WTC11 (cell line): ENCODE measurements around the gene SLC31A1. TPM values are rescaled to one million over a fixed set of nuclear protein-coding genes. Genes with fewer than 3 reads are reported as not detected.

Experiments
- ATAC-seq: fragments of 200-7000 bp; cut with Tn5 transposase; 2 replicates; pipeline ENCODE4 v1.10.0; 2021; ENCODE audit warnings: mild to moderate bottlenecking, moderate library complexity
- CTCF ChIA-PET: fragments of 300-600 bp; sonication (Branson Sonifier 250); formaldehyde crosslinking; loops from one replicate; lab custom pipeline; 2021; ENCODE audit warnings: antibody characterized with exemption; lab: Charles Lee
- POLR2A ChIA-PET: fragments of 350-600 bp; sonication (Branson Sonifier 250); formaldehyde crosslinking; loops from one replicate; lab custom pipeline; 2021; ENCODE audit warnings: antibody characterized with exemption; lab: Charles Lee
- DNase-seq: peaks from one replicate; pipeline ENCODE4 v3.0.0; 2021; ENCODE audit warnings: low spot score
- H3K27ac Mint-ChIP-seq: 2 replicates; pipeline ENCODE4 v1.8.0; 2021; ENCODE audit warnings: mixed read lengths
- H3K27me3 Mint-ChIP-seq: 2 replicates; pipeline ENCODE4 v1.8.0; 2021; ENCODE audit warnings: low read depth, mild to moderate bottlenecking, moderate library complexity, mixed read lengths
- H3K36me3 Mint-ChIP-seq: 2 replicates; pipeline ENCODE4 v1.8.0; 2021; ENCODE audit warnings: mixed read lengths
- H3K4me1 Mint-ChIP-seq: 2 replicates; pipeline ENCODE4 v1.8.0; 2022; ENCODE audit warnings: mixed read lengths
- H3K4me3 Mint-ChIP-seq: 2 replicates; pipeline ENCODE4 v1.8.0; 2021; ENCODE audit warnings: mild to moderate bottlenecking, moderate library complexity, mixed read lengths
- H3K9me3 Mint-ChIP-seq: 2 replicates; pipeline ENCODE4 v1.8.0; 2021; ENCODE audit warnings: mixed read lengths
- ATF3 ChIP-seq: sonication (generic); formaldehyde crosslinking; conservative IDR thresholded peaks from 2 replicates; pipeline ENCODE4 v1.8.1; 2022; ENCODE audit warnings: mild to moderate bottlenecking, missing genetic modification reagents
- CBFB ChIP-seq: sonication (generic); formaldehyde crosslinking; IDR thresholded peaks from 2 replicates; pipeline ENCODE4 v1.8.1; 2022; ENCODE audit warnings: mild to moderate bottlenecking, low read depth, missing genetic modification reagents
- ERG ChIP-seq: fragments of 250-450 bp; sonication (Bioruptor Pico); IDR thresholded peaks from 2 replicates; pipeline ENCODE4 v1.8.0; 2021; ENCODE audit warnings: mild to moderate bottlenecking
- ESRRA ChIP-seq: sonication (generic); formaldehyde crosslinking; IDR thresholded peaks from 2 replicates; pipeline ENCODE4 v1.8.1; 2022; ENCODE audit warnings: mild to moderate bottlenecking, missing genetic modification reagents, borderline replicate concordance
- JUN ChIP-seq: sonication (generic); formaldehyde crosslinking; IDR thresholded peaks from 2 replicates; pipeline ENCODE4 v1.8.0; 2023; ENCODE audit warnings: mild to moderate bottlenecking, missing genetic modification reagents
- OVOL2 ChIP-seq: fragments of 250-450 bp; sonication (Bioruptor Pico); IDR thresholded peaks from 2 replicates; pipeline ENCODE4 v1.9.0; 2021; ENCODE audit warnings: mild to moderate bottlenecking, borderline replicate concordance
- TEAD4 ChIP-seq: sonication (generic); formaldehyde crosslinking; IDR thresholded peaks from 2 replicates; pipeline ENCODE4 v1.8.0; 2022; ENCODE audit warnings: mild to moderate bottlenecking, missing genetic modification reagents
- ZNF219 ChIP-seq: sonication (generic); formaldehyde crosslinking; IDR thresholded peaks from 2 replicates; pipeline ENCODE4 v1.8.0; 2023; ENCODE audit warnings: missing genetic modification reagents, mild to moderate bottlenecking, borderline replicate concordance
- ZNF263 ChIP-seq: sonication (generic); formaldehyde crosslinking; IDR thresholded peaks from 2 replicates; pipeline ENCODE4 v1.8.1; 2022; ENCODE audit warnings: low read depth, mild to moderate bottlenecking, moderate library complexity, missing genetic modification reagents
- ZNF532 ChIP-seq: fragments of 250-450 bp; sonication (Bioruptor Pico); IDR thresholded peaks from 2 replicates; pipeline ENCODE4 v1.9.0; 2021; ENCODE audit warnings: mild to moderate bottlenecking, borderline replicate concordance
- ZNF671 ChIP-seq: fragments of 250-450 bp; sonication (Bioruptor Pico); IDR thresholded peaks from 2 replicates; pipeline ENCODE4 v1.8.0; 2021; ENCODE audit warnings: mild to moderate bottlenecking
- total RNA-seq: library from RNA; stranded (reverse); gene quantifications from 3 replicates; pipeline ENCODE4 v1.2.3, GENCODE V29; 2021
- TF ChIP-seq, protein P1 (sequence below): sonication (generic); formaldehyde crosslinking; IDR thresholded peaks from 2 replicates; pipeline ENCODE4 v1.8.1; 2023; ENCODE audit warnings: mild to moderate bottlenecking, missing genetic modification reagents
- TF ChIP-seq, protein P2 (sequence below): sonication (generic); formaldehyde crosslinking; IDR thresholded peaks from 2 replicates; pipeline ENCODE4 v1.8.0; 2023; ENCODE audit warnings: missing genetic modification reagents, mild to moderate bottlenecking, borderline replicate concordance

SLC31A1 gene
- total RNA-seq, 1 experiment from 2014 or later: 43.9 TPM

GRCh38 chr9:113192455-113192854 lies 28.9 kb upstream of the SLC31A1 start:
- peaks cover 15% of the 10 kb centered on the region for H3K36me3 Mint-ChIP-seq
- ATAC-seq (no peak), DNase-seq (no peak)
- TF ChIP-seq TEAD4: no peak
- ChIA-PET CTCF (no interaction called here), POLR2A (no interaction called here)
- no peak overlapping the region for H3K27ac Mint-ChIP-seq
- H3K4me3 Mint-ChIP-seq: no peak overlapping the region
- H3K9me3 Mint-ChIP-seq: no peaks in the 10 kb centered on the region
- no peaks in the 10 kb centered on the region for H3K4me1 Mint-ChIP-seq
- no peaks in the 10 kb centered on the region for H3K27me3 Mint-ChIP-seq

DNA sequence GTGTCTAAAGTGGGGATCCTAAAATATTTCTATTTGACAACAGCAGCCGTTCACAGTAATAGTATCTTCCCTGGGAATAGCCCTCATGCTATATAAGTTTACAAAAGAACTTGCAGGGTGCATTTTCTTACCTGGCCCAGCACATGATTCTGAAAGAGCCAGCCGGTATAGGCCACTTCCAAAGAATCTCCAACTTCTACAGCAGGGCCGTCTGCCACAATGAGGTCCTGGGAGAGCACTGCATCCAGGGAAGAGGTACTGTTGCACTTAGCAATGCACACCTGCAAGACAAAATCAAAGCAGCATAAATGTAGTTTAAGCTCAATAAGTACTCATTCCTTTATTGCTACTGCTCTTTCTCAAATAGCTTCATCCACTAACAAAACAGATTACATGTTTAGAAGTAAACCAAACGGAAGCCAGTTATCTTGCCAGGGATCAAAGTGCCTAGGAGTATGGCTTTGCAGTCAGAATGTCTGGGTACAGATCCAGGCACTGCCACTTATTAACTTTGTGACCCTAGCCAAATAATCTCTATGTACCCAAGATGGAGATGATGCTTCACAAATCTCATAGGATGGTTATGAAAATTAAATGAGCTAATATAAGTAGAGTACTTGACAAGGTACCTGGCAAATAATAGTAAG lies 21.5 kb upstream of the SLC31A1 start:
- no peaks in the 10 kb centered on the region for H3K4me1 Mint-ChIP-seq
- H3K9me3 Mint-ChIP-seq: no peaks in the 10 kb centered on the region
- CTCF ChIA-PET: interaction anchor here (0.6 kb wide), 1 partner anchor 193 kb away, joined by 3 read pairs; no protein-coding TSS in a partner anchor
- TF ChIP-seq ZNF532 (CRISPR knock-in tag): no peak
- TF ChIP-seq, protein P1, sequence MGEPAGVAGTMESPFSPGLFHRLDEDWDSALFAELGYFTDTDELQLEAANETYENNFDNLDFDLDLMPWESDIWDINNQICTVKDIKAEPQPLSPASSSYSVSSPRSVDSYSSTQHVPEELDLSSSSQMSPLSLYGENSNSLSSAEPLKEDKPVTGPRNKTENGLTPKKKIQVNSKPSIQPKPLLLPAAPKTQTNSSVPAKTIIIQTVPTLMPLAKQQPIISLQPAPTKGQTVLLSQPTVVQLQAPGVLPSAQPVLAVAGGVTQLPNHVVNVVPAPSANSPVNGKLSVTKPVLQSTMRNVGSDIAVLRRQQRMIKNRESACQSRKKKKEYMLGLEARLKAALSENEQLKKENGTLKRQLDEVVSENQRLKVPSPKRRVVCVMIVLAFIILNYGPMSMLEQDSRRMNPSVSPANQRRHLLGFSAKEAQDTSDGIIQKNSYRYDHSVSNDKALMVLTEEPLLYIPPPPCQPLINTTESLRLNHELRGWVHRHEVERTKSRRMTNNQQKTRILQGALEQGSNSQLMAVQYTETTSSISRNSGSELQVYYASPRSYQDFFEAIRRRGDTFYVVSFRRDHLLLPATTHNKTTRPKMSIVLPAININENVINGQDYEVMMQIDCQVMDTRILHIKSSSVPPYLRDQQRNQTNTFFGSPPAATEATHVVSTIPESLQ (CRISPR knock-in tag): no peak
- no peak for TF ChIP-seq ZNF219 (CRISPR knock-in tag)
- TF ChIP-seq, all 79 proteins: peak for 0
- Mint-ChIP-seq H3K4me3 (no peak overlapping the region), H3K27me3 (no peaks in the 10 kb centered on the region), H3K36me3 (peaks cover 28% of the 10 kb centered on the region), H3K27ac (no peak overlapping the region)
- POLR2A ChIA-PET: no interaction called here
- no peak for ATAC-seq
- DNase-seq: no peak

GRCh38 chr9:113205432-113205831 lies 15.9 kb upstream of the SLC31A1 start:
- H3K4me3 Mint-ChIP-seq: no peak overlapping the region
- no peak overlapping the region for H3K27ac Mint-ChIP-seq
- no peaks in the 10 kb centered on the region for H3K27me3 Mint-ChIP-seq
- POLR2A ChIA-PET: no interaction called here
- ATAC-seq (no peak), DNase-seq (no peak)
- H3K9me3 Mint-ChIP-seq: no peaks in the 10 kb centered on the region
- TF ChIP-seq, protein P2, sequence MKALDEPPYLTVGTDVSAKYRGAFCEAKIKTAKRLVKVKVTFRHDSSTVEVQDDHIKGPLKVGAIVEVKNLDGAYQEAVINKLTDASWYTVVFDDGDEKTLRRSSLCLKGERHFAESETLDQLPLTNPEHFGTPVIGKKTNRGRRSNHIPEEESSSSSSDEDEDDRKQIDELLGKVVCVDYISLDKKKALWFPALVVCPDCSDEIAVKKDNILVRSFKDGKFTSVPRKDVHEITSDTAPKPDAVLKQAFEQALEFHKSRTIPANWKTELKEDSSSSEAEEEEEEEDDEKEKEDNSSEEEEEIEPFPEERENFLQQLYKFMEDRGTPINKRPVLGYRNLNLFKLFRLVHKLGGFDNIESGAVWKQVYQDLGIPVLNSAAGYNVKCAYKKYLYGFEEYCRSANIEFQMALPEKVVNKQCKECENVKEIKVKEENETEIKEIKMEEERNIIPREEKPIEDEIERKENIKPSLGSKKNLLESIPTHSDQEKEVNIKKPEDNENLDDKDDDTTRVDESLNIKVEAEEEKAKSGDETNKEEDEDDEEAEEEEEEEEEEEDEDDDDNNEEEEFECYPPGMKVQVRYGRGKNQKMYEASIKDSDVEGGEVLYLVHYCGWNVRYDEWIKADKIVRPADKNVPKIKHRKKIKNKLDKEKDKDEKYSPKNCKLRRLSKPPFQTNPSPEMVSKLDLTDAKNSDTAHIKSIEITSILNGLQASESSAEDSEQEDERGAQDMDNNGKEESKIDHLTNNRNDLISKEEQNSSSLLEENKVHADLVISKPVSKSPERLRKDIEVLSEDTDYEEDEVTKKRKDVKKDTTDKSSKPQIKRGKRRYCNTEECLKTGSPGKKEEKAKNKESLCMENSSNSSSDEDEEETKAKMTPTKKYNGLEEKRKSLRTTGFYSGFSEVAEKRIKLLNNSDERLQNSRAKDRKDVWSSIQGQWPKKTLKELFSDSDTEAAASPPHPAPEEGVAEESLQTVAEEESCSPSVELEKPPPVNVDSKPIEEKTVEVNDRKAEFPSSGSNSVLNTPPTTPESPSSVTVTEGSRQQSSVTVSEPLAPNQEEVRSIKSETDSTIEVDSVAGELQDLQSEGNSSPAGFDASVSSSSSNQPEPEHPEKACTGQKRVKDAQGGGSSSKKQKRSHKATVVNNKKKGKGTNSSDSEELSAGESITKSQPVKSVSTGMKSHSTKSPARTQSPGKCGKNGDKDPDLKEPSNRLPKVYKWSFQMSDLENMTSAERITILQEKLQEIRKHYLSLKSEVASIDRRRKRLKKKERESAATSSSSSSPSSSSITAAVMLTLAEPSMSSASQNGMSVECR: no peak
- TF ChIP-seq, all 79 proteins: peak for 0
- CTCF ChIA-PET: no interaction called here
- Mint-ChIP-seq H3K4me1 (no peaks in the 10 kb centered on the region), H3K36me3 (peaks cover 17% of the 10 kb centered on the region)

- H3K4me1 Mint-ChIP-seq: no peaks in the 10 kb centered on the region
- POLR2A ChIA-PET: no interaction called here
- H3K27me3 Mint-ChIP-seq: no peaks in the 10 kb centered on the region
- H3K4me3 Mint-ChIP-seq: no peak overlapping the region
- CTCF ChIA-PET: no interaction called here
- DNase-seq: no peak
- H3K36me3 Mint-ChIP-seq: peaks cover 17% of the 10 kb centered on the region
- H3K27ac Mint-ChIP-seq: no peak overlapping the region
- H3K9me3 Mint-ChIP-seq: no peaks in the 10 kb centered on the region
- ATAC-seq: no peak
- TF ChIP-seq JUN (CRISPR knock-in tag): no peak
- no peak for TF ChIP-seq ZNF263 (CRISPR knock-in tag)
- TF ChIP-seq OVOL2 (CRISPR knock-in tag): no peak
- TF ChIP-seq CBFB (CRISPR knock-in tag): no peak
- no peak for TF ChIP-seq ESRRA
- TF ChIP-seq ZNF671: no peak
- no peak for TF ChIP-seq ERG (CRISPR knock-in tag)
- TF ChIP-seq, protein P1 (CRISPR knock-in tag): no peak
- no peak for TF ChIP-seq ATF3
These were observed 15.5 kb upstream of the SLC31A1 start for GRCh38 chr9:113205861-113206260.
